Measurements from ENCODE around the gene OR5K3.

OR5K3 gene, protein sequence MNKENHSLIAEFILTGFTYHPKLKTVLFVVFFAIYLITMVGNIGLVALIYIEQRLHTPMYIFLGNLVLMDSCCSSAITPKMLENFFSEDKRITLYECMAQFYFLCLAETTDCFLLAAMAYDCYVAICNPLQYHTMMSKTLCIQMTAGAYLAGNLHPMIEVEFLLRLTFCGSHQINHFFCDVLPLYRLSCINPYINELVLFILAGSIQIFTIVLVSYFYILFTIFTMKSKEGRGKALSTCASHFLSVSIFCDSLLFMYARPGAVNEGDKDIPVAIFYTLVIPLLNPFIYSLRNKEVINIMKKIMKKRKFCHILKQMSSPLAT

GRCh38 chr3:98390366-98390765 lies at the start of gene OR5K3:
Gene OR5K3 (plus strand): TSS chr3:98390666. CDS start chr3:98390666, 0 bp downstream.
- DNase-seq (ENCODE audit: low read depth): no peak
- H3K4me3 ChIP-seq (ENCODE audit: low read depth, low read length): no peak within 1 kb of the TSS
- TF ChIP-seq CTCF (IDR thresholded peaks at IDR 0.05; ENCODE audit: control insufficient read depth, extremely low read depth, insufficient read depth): no peak

GRCh38 chr3:98341758-98342157 lies 48.7 kb upstream of the OR5K3 start:
- no peak for DNase-seq (ENCODE audit: low read depth)
- no peak for TF ChIP-seq CTCF (IDR thresholded peaks at IDR 0.05; ENCODE audit: control insufficient read depth, extremely low read depth, insufficient read depth)
- H3K4me3 ChIP-seq (ENCODE audit: low read depth, low read length): no peak overlapping the region

GRCh38 chr3:98343647-98344507 lies 46.6 kb upstream of the OR5K3 start:
- TF ChIP-seq CTCF (IDR thresholded peaks at IDR 0.05; ENCODE audit: control insufficient read depth, extremely low read depth, insufficient read depth): peak; percentile 85
- H3K4me3 ChIP-seq (ENCODE audit: low read depth, low read length): no peak overlapping the region
- DNase-seq (ENCODE audit: low read depth): peak; percentile 39

DNA sequence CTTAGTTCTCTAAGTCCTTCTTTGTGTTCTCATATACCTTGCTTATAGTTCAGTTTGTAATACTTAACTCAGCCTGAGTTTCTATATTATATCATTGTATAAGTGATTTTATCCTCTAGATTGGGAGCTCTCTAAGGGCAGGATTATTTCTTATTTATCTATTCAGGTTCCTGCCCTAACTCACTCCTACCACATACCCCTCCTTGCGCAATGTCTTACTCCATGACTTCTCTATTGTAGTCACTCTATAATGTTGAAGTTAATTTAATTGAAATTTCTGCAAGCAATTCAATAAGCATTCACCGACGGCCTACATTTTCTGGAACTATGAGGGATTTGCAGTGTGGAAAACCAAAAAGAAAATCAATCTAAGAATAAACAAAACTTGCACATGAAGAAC lies 40.4 kb upstream of the OR5K3 start:
- TF ChIP-seq CTCF (IDR thresholded peaks at IDR 0.05; ENCODE audit: control insufficient read depth, extremely low read depth, insufficient read depth): no peak
- no peak overlapping the region for H3K4me3 ChIP-seq (ENCODE audit: low read depth, low read length)
- no peak for DNase-seq (ENCODE audit: low read depth)

- DNase-seq (ENCODE audit: low read depth): no peak
- no peak within 1 kb of the TSS for H3K4me3 ChIP-seq (ENCODE audit: low read depth, low read length)
- TF ChIP-seq CTCF (IDR thresholded peaks at IDR 0.05; ENCODE audit: control insufficient read depth, extremely low read depth, insufficient read depth): no peak
Measured at GRCh38 chr3:98353554-98353953, 36.9 kb upstream of the OR5K3 start, which contains the start of gene OR5K4. Gene OR5K4 (plus strand): TSS chr3:98353854. CDS start chr3:98353854, 0 bp downstream.

DNA sequence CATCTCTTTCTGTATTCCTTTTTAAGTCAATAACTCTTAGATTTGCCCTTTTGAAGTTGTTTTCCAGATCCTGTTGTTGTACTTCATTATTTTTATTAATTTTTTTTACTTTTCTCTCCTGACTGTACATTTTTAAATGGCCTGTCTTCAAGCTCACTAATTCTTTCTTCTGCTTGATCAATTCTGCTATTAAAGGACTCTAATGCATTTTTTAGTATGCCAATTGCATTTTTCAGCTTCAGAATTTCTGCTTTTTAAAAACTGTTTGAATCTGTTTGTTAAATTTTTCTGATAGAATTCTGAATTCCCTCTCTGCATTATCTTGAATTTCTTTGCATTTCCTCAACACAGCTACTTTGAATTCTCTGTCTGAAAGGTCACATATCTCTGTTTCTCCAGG lies 31.2 kb upstream of the OR5K3 start:
- no peak overlapping the region for H3K4me3 ChIP-seq (ENCODE audit: low read depth, low read length)
- no peak for TF ChIP-seq CTCF (IDR thresholded peaks at IDR 0.05; ENCODE audit: control insufficient read depth, extremely low read depth, insufficient read depth)
- no peak for DNase-seq (ENCODE audit: low read depth)
